HepG2 (cell line): Measurements from ENCODE around the gene BPIFA2. TPM values are rescaled to one million over a fixed set of nuclear protein-coding genes. Genes with fewer than 3 reads are reported as not detected.

Source experiments
- CEBPG ChIP-seq: IDR thresholded peaks from 2 replicates; pipeline ENCODE4 v1.6.1; 2016
- CREB1 ChIP-seq, 2 experiments: fragments of 450-650 bp in 1 of 2; IDR thresholded peaks; 2 replicates each; pipeline ENCODE4 v1.6.1; 2016 to 2017; ENCODE audit warnings: control low read depth in 1 of 2, mild to moderate bottlenecking in 1 of 2, missing compliant biosample characterization in 1 of 2, missing genetic modification characterization in 1 of 2
- HOXA7 ChIP-seq: sonication (generic); formaldehyde crosslinking; IDR thresholded peaks from 2 replicates; pipeline ENCODE4 v1.8.1; 2022; ENCODE audit warnings: mild to moderate bottlenecking, missing genetic modification reagents, moderate library complexity
- SP2 ChIP-seq: sonication (generic); formaldehyde crosslinking; IDR thresholded peaks from 2 replicates; pipeline ENCODE4 v1.5.1; 2020; ENCODE audit warnings: mild to moderate bottlenecking, missing genetic modification reagents
- THAP11 ChIP-seq: IDR thresholded peaks from 2 replicates; pipeline ENCODE4 v1.6.1; 2016; ENCODE audit warnings: missing biosample characterization, missing genetic modification reagents
- TP53 ChIP-seq: sonication (generic); formaldehyde crosslinking; conservative IDR thresholded peaks from 2 replicates; pipeline ENCODE4 v1.4.0; 2020; ENCODE audit warnings: missing genetic modification reagents
- ZFP90 ChIP-seq: sonication (generic); formaldehyde crosslinking; IDR thresholded peaks from 2 replicates; pipeline ENCODE4 v1.8.0; 2022; ENCODE audit warnings: missing genetic modification reagents, mild to moderate bottlenecking, inconsistent platforms, borderline replicate concordance
- ZNF20 ChIP-seq: sonication (generic); formaldehyde crosslinking; IDR thresholded peaks from 2 replicates; pipeline ENCODE4 v1.4.0; 2020; ENCODE audit warnings: mild to moderate bottlenecking, moderate library complexity, missing genetic modification reagents
- ZNF350 ChIP-seq: sonication (generic); formaldehyde crosslinking; IDR thresholded peaks from 2 replicates; pipeline ENCODE4 v1.4.0; 2020; ENCODE audit warnings: mild to moderate bottlenecking, low read depth, missing genetic modification reagents, borderline replicate concordance
- ZNF446 ChIP-seq: sonication (generic); formaldehyde crosslinking; IDR thresholded peaks from 2 replicates; pipeline ENCODE4 v1.5.0; 2020; ENCODE audit warnings: mild to moderate bottlenecking, missing genetic modification reagents
- ZNF484 ChIP-seq: sonication (generic); formaldehyde crosslinking; IDR thresholded peaks from 2 replicates; pipeline ENCODE4 v1.5.1; 2020; ENCODE audit warnings: mild to moderate bottlenecking, low read depth, missing genetic modification reagents, borderline replicate concordance
- ZNF569 ChIP-seq: sonication (generic); formaldehyde crosslinking; IDR thresholded peaks from 2 replicates; pipeline ENCODE4 v1.5.0; 2020; ENCODE audit warnings: mild to moderate bottlenecking, missing genetic modification reagents, moderate library complexity, borderline replicate concordance
- ZNF619 ChIP-seq: sonication (generic); formaldehyde crosslinking; IDR thresholded peaks from 2 replicates; pipeline ENCODE4 v1.4.0; 2020; ENCODE audit warnings: mild to moderate bottlenecking, missing genetic modification reagents
- ZNF674 ChIP-seq: sonication (generic); formaldehyde crosslinking; IDR thresholded peaks from 2 replicates; pipeline ENCODE4 v1.5.0; 2020; ENCODE audit warnings: low read depth, mild to moderate bottlenecking, missing genetic modification reagents
- ZNF775 ChIP-seq: sonication (generic); formaldehyde crosslinking; IDR thresholded peaks from 2 replicates; pipeline ENCODE4 v1.4.0; 2020; ENCODE audit warnings: missing genetic modification reagents, mild to moderate bottlenecking, moderate library complexity, borderline replicate concordance
- ZNF790 ChIP-seq: sonication (generic); formaldehyde crosslinking; IDR thresholded peaks from 2 replicates; pipeline ENCODE4 v1.8.0; 2022; ENCODE audit warnings: missing genetic modification reagents, mild to moderate bottlenecking, borderline replicate concordance
- polyA plus RNA-seq, 8 experiments: library from polyadenylated mRNA; depleted of rRNA in 3 of 8; stranded (reverse) in 7 of 8; unstranded in 1 of 8; fragments of >200 nt; fragmentation: Illumina TruSeq in 4 of 8; extraction: Trizol in 4 of 8; gene quantifications; 2 replicates each; pipeline versions ENCODE4 v1.2.1 to v1.2.3, GENCODE V29; 2011 to 2016; ENCODE audit warnings: low read depth in 4 of 8, missing spikeins in 1 of 8, mixed read lengths in 1 of 8; ENCODE audit not compliant: insufficient read depth in 1 of 8
- total RNA-seq, 5 experiments: library from RNA; depleted of rRNA; stranded (reverse); fragments of >200 nt; fragmentation: Illumina TruSeq; extraction: Trizol; gene quantifications; 2 replicates each; pipeline ENCODE4 v1.2.3, GENCODE V29; 2016; ENCODE audit warnings: low read depth in 1 of 5
- TF ChIP-seq, protein P1 (sequence below): sonication (generic); formaldehyde crosslinking; IDR thresholded peaks from 2 replicates; pipeline ENCODE4 v1.5.0; 2020; ENCODE audit warnings: mild to moderate bottlenecking, low read depth, missing genetic modification reagents, borderline replicate concordance
- TF ChIP-seq, protein P2 (sequence below): sonication (generic); formaldehyde crosslinking; IDR thresholded peaks from 2 replicates; pipeline ENCODE4 v1.5.0; 2020; ENCODE audit warnings: missing genetic modification reagents
- TF ChIP-seq, protein P3 (sequence below): sonication (generic); formaldehyde crosslinking; IDR thresholded peaks from 2 replicates; pipeline ENCODE4 v1.8.0; 2022; ENCODE audit warnings: mild to moderate bottlenecking, missing genetic modification reagents; ENCODE audit not compliant: insufficient replicate concordance
- TF ChIP-seq, protein P4 (sequence below): conservative IDR thresholded peaks from 2 replicates; pipeline ENCODE4 v1.6.1; 2018; ENCODE audit warnings: missing genetic modification reagents
- TF ChIP-seq, protein P5 (sequence below): IDR thresholded peaks from 2 replicates; pipeline ENCODE4 v1.6.1; 2016; ENCODE audit warnings: low read depth
- TF ChIP-seq, protein P6 (sequence below): sonication (generic); formaldehyde crosslinking; IDR thresholded peaks from 2 replicates; pipeline ENCODE4 v1.5.0; 2020; ENCODE audit warnings: missing genetic modification reagents, mild to moderate bottlenecking, borderline replicate concordance
- TF ChIP-seq, protein P7 (sequence below): sonication (generic); formaldehyde crosslinking; IDR thresholded peaks from 2 replicates; pipeline ENCODE4 v1.5.0; 2020; ENCODE audit warnings: missing genetic modification reagents

The BPIFA2 gene
- total and polyA plus RNA-seq, 2 of the 13 experiments (the other 11 are each of a cell fraction or from before 2014, with no cell fraction given), result not detected

DNA sequence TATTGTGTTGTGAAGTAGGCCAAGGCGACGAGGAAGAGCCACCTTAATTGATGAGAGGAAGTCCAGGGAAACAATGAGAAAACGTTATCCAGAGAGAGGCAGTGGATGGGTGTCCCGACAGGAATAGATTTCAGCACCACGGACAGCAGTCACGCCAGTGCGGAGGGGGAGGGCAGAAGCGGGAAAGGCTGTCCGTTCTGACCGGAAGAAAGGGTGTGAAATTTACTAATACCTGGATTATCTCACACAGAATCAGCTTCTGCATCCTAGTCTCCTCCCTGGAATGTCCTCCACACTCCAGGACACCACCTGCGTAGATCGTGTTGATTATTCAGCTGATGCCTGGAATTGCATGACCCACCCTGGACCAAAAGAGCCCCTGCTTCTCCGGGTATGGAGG, 41.8 kb downstream of the BPIFA2 start (continued):
- TF ChIP-seq, protein P1, sequence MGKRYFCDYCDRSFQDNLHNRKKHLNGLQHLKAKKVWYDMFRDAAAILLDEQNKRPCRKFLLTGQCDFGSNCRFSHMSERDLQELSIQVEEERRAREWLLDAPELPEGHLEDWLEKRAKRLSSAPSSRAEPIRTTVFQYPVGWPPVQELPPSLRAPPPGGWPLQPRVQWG, result peak; percentile 69; the same call in 1 of the 2 replicates
- TF ChIP-seq, protein P2, sequence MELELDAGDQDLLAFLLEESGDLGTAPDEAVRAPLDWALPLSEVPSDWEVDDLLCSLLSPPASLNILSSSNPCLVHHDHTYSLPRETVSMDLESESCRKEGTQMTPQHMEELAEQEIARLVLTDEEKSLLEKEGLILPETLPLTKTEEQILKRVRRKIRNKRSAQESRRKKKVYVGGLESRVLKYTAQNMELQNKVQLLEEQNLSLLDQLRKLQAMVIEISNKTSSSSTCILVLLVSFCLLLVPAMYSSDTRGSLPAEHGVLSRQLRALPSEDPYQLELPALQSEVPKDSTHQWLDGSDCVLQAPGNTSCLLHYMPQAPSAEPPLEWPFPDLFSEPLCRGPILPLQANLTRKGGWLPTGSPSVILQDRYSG, result peak; percentile 96
- TF ChIP-seq TP53 (CRISPR knock-in tag) (no peak), ZNF446 (CRISPR knock-in tag) (peak; percentile 92; the same call in 1 of the 2 replicates), ZNF790 (CRISPR knock-in tag) (peak; percentile 98; the same call in 1 of the 2 replicates), THAP11 (CRISPR knock-in tag) (peak; percentile 86), ZNF619 (no peak), ZNF569 (CRISPR knock-in tag) (0 out of 2 replicates have a peak, but pooled peaks have one; percentile 66), CEBPG (peak; percentile 44; the same call in 1 of the 2 replicates), ZNF674 (peak; percentile 82; the same call in 1 of the 2 replicates), ZNF484 (CRISPR knock-in tag) (no peak; the same call in 1 of the 2 replicates), ZFP90 (CRISPR knock-in tag) (peak; percentile 89), ZNF775 (CRISPR knock-in tag) (peak; percentile 89), SP2 (peak; percentile 47; the same call in 1 of the 2 replicates), ZNF350 (CRISPR knock-in tag) (0 out of 2 replicates have a peak, but pooled peaks have one; percentile 36), CREB1 (IDR thresholded peaks at IDR 0.05) (no peak), CREB1 (CRISPR knock-in tag; IDR thresholded peaks at IDR 0.05) (no peak), ZNF20 (CRISPR knock-in tag) (0 out of 2 replicates have a peak, but pooled peaks have one; percentile 80), HOXA7 (peak; percentile 98)
- TF ChIP-seq, protein P3, sequence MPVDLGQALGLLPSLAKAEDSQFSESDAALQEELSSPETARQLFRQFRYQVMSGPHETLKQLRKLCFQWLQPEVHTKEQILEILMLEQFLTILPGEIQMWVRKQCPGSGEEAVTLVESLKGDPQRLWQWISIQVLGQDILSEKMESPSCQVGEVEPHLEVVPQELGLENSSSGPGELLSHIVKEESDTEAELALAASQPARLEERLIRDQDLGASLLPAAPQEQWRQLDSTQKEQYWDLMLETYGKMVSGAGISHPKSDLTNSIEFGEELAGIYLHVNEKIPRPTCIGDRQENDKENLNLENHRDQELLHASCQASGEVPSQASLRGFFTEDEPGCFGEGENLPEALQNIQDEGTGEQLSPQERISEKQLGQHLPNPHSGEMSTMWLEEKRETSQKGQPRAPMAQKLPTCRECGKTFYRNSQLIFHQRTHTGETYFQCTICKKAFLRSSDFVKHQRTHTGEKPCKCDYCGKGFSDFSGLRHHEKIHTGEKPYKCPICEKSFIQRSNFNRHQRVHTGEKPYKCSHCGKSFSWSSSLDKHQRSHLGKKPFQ (CRISPR knock-in tag), result peak; percentile 80
- TF ChIP-seq, protein P4, sequence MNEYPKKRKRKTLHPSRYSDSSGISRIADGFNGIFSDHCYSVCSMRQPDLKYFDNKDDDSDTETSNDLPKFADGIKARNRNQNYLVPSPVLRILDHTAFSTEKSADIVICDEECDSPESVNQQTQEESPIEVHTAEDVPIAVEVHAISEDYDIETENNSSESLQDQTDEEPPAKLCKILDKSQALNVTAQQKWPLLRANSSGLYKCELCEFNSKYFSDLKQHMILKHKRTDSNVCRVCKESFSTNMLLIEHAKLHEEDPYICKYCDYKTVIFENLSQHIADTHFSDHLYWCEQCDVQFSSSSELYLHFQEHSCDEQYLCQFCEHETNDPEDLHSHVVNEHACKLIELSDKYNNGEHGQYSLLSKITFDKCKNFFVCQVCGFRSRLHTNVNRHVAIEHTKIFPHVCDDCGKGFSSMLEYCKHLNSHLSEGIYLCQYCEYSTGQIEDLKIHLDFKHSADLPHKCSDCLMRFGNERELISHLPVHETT (CRISPR knock-in tag), result peak; percentile 80
- TF ChIP-seq, protein P5, sequence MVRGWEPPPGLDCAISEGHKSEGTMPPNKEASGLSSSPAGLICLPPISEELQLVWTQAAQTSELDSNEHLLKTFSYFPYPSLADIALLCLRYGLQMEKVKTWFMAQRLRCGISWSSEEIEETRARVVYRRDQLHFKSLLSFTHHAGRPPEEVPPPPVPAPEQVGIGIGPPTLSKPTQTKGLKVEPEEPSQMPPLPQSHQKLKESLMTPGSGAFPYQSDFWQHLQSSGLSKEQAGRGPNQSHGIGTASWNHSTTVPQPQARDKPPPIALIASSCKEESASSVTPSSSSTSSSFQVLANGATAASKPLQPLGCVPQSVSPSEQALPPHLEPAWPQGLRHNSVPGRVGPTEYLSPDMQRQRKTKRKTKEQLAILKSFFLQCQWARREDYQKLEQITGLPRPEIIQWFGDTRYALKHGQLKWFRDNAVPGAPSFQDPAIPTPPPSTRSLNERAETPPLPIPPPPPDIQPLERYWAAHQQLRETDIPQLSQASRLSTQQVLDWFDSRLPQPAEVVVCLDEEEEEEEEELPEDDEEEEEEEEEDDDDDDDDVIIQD (CRISPR knock-in tag), result peak; percentile 87
- TF ChIP-seq, protein P6, sequence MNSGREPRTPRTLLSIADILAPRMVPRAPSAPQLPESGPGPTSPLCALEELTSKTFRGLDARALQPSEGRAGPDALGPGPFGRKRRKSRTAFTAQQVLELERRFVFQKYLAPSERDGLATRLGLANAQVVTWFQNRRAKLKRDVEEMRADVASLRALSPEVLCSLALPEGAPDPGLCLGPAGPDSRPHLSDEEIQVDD (CRISPR knock-in tag), result peak; percentile 81; the same call in 1 of the 2 replicates
- TF ChIP-seq, protein P7, sequence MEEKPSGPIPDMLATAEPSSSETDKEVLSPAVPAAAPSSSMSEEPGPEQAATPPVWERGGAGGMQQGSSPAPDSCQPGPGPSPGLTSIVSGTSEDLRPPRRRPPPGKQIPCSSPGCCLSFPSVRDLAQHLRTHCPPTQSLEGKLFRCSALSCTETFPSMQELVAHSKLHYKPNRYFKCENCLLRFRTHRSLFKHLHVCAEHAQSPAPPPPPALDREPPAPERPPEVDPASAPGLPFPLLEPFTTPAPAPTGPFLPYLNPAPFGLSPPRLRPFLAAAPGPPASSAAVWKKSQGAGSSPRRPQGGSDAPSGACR (CRISPR knock-in tag), result no peak
